HG03575 (cell line): ENCODE results near the gene ZC3H7A.
A peak's percentile ranks its signal among the peaks of the same experiment; 100 is the strongest.

Experiments used
- ATAC-seq: cut with Tn5 transposase; IDR thresholded peaks from one replicate; pipeline ENCODE4 v1.9.1; 2021; ENCODE audit not compliant: unreplicated experiment, insufficient number of reproducible peaks, low FRiP score; ENCODE audit errors: extremely low read depth

Gene ZC3H7A

DNA sequence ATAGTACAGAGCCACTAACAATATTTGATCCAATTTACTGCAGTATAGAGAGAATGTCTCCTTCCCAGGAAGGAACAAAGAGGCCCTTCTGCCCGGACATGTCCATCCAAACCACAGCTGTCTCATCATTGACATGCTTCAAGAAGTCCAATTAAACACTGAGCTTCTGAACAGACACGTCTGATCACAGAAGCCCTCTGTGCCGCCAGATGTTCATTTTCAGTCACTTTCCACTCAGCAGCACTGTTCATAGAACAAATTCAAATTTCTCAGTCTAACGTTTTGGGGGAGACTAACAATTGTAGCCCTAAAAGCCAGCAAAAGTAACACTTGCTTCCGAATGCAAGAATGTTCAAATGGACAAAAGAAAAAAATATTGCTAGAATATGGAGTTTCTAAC lies 15.3 kb downstream of the ZC3H7A start:
- ATAC-seq: no peak

DNA sequence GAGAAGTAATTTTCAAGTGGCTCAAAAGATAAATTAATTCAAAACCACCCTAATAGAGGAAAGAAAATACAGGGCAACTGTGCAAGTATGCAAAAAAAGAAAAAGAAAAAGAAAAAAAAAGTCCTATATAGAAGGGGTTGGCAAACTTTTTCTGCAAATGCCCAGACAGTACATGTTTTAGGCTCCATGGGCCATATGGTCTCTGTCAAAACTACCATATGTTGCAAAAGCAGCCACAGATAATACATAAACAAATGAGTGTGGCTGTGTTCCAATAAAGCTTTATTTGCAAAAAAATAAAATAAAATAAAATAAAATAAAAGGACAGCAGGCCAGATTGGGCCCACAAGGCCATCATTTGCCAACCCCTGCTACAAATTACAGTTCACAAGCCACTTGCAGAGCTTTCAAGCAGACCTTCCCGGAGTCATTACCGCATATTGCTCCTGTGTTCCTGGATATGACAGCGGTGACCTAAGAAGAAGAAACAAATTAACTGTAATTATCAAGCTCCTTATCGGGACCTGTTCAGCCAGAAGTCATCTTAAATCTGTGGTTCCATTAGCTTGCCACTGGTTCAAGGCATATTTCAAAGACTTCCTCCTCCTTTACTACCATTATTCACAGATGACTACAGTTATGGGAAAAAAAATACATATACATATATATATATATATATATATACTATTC lies 15.9 kb downstream of the ZC3H7A start:
- ATAC-seq: no peak

DNA sequence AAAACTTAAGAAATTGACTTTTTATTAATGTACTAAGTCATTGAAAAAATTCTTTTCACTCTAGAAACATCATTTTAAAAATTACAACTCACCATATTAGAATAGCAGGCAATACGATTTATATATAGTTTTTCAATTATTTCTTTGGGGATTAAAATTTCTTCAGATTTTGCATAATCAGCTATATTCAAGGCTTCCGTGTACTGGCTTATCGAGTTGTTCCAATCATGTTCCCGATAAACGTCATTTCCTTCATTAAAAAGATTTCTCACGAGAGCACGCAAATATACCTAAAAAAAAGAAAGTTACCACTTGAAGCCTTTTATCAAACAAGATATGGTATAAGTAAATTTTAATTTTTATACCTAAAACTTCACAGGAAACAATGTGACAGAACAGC lies 18.0 kb downstream of the ZC3H7A start:
- no peak for ATAC-seq

DNA sequence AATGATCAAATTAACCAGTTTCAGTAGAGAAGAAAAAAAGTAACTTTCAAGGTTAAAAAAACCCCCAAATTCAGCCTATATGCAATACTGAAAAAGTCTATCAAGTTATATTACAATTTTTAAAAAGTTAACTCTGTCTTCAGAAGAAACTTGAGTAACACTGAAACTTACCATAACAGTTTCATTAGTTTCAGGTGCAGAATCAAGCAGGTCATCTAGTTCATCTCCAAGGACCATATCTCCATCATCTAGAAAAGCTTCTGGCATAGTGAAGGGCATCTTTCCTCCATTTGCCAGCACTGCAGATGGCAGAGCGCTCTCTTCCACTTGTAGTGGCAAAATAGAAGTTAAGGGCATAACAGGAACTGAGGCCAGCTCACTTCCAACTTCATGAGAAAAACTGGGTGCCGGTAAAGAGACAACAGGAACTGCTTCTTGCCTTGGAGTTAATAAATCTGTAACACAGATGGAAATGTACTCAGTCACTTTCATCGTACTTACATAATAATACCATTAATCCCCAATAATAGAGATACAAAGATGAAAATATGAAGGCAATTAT lies 22.9 kb downstream of the ZC3H7A start:
- ATAC-seq: no peak

DNA sequence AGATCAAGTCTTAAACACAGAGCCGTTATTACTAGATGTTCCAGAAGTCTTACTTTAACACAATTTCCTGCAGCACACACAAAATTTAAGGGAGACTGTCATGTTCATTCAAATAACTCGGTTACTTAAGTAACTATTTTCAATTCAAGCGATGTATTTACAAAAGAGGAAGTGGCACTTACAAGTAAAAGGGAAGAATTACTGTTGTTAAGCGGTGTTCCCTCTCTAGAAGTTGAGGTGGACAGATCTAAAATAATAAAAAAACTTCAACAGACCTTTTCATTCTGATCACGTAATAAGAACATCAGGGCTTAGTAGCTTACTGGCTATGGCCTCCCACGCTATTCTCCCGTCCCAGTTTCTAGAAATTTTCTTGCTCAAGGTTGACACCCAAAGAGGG lies 28.2 kb downstream of the ZC3H7A start:
- ATAC-seq: peak; percentile 58

DNA sequence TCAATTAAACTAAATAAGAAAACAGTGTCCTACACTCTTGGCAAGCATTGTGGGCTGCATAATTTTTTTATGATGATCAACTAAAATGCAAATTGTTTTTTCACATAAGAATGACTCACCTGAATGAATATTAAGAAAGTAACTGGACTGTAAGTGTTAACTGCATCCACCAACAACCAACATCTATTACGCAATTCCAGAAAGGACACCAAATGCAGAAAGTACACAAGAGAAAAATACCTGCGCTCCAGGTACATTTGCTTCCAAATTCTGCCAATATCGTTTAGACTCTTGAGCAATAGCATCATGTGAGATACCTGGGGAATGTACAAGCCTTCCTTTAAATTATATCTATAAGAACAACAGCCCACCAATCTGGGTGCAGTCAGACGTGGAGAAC lies 34.6 kb downstream of the ZC3H7A start:
- ATAC-seq: no peak

DNA sequence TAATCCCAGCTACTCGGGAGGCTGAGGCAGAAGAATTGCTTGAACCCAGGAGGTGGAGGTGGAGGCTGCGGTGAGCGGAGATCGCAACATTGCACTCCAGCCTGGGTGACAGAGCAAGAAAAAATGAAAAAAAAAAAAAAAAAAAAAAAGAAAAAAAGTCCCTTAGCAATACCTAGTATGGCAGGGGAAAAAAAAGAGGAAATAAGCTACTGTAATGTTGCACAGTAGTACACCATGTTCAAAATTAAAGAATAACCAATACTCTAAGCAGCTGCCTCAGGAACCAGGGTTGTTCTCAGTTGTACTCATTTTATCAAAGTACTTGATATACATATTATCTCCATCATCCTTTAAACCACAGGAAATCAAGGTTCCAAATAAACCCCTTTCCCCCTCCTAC lies 37.1 kb downstream of the ZC3H7A start:
- no peak for ATAC-seq

DNA sequence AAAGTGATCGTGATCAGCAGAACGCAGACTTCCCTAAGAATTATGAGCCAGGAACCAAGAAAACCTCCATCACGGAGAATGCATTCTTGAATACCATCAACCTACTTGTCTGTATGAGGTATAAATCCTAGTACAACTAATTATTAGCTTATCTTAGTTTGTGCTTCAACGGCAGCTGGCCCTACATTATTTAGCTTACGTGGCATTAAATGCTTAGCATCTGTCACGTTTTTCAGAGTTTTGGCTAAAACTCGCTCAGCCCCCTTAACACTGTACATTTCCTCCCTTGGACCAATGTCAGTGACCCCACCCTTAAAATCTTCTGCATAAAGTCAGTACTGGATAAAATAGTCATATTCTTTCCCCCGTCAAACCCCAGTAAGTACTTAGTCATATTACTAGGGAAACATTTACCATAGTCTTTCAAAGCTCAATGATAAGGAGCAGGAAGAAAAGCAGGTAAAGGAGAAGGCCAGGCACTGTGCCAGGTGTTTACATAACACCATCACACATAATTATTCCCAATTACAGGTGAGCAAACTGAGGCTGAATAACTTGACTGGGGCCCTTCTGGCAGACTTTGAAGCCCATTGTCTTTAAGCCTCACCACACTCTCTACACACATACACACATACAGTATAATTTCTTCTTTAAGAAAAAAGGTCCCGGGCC lies 37.8 kb downstream of the ZC3H7A start:
- no peak for ATAC-seq

DNA sequence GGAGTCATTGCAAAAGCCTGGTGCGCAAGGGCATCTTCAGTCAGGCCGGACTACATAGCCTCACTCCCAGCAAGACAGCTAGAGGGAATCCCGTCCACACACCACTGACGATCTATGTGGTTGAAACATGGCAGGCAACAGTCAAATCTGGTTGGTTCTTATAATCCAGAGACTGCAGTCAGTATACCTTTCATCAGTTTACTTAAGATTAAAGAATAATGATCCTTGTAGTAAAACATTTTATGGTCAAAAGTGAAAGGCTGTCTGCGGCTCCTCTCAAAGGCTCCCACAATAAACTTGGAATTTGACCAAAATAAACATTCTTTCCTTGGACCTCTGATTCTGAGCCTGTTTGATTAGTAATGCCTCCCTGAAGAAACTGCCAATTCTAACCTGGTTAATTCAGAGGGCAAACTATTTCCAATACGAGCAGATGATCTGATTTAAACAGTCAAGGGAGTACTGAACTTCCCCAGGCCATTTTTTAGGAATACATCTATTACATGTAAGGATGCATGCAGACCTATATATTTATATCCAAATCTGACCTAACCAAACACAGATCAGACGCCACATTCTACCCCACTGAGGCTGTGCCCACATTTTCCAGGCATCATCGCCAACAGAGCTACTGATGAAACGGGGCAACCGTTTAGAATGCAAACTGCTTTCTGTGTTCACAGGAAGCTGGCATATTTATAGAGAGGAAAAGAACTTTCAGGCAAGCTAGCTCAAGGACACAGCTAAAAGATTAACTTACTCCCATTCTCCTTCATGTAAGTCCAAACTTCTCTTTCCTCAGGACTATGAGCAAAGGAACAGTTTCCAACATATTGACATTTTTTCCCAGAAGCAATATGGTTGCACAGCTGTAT lies 39.1 kb downstream of the ZC3H7A start:
- ATAC-seq: no peak

DNA sequence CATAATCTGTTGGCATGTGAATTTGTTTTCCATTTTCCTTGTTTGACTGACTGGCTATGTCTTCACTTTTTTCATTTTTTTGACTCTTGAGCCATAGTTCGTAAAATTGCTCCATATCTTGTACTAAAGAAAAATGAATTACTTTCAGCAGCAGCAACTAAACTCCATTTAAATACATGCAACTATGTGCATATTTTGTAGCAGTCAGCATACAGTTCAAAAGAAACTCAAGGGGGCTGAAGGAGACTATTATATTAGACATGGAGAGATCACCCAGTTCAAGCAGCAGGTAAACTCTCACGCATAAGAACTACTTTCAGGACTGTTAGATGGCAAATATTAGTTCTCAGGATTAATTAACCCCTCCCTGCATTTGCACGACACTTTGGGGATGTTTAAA lies 40.8 kb downstream of the ZC3H7A start:
- no peak for ATAC-seq

DNA sequence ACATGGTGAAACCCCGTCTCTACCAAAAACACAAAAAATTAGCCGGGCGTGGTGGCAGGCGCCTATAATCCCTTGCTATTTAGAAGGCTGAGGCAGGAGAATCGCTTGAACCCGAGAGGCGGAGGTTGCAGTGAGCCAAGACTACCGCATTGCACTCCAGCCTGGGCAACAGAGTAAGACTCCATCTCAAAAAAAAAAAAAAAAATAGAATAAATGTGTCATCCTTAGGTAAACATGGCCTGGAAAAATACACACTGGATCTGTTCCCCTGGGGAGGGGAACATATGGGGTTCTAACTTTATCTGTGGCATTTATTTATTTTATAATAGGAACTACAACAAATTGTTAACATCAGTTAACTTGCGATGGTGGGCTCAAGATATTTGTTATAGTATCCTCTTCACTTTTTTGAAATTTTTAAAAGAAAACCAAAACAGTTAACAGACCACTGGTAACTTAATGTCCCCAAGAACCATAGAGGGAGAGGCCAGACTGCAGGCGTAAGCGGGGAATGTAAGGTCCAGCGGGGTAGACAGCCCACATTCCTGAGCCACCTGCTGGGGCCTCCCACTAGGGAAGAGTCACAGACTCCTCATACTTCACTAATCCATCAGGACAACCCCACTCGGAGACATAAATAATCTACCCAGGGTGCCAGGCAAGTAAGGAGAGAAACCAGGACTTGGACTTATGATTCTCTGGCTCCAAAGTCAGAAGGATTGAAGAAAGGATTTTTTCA lies 41.9 kb downstream of the ZC3H7A start:
- no peak for ATAC-seq

DNA sequence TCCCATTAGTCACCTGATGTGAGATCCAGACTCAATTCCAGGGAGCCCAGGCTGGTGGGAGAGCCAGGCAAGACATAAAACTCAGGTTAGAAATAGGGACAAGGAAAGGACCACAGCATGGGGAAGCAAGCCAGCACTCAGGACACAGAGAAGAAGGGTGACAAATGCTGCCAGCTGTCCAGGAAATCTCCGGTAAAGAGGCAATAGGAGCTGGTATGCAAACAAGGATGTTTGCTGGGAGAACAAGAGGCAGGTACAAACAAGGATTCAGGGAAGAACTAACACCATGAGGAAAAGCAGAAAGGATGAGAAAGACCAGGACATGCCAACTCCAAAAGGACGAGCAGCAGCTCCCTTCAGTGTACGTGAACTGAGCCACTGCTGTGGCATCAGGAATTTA lies 44.2 kb downstream of the ZC3H7A start:
- no peak for ATAC-seq

DNA sequence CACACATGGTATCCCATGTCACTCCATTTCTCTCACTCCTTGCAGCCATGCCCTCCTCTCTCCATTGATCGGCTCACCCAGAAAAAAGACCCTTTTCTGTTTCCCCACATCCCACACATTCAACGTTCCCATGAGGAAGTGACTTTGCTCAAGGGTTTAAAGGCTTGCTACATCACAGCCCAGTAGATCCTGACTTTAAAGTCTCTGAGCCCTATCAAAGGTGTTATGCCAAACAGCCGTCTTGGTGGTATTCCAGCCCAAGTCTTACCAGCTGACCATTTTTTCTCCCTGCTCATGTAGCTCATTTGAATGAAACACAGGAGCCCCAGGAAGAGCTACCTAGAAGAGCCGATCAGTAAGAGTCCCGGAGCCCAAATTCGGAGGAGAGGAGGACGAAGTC lies 47.0 kb downstream of the ZC3H7A start:
- ATAC-seq: no peak

DNA sequence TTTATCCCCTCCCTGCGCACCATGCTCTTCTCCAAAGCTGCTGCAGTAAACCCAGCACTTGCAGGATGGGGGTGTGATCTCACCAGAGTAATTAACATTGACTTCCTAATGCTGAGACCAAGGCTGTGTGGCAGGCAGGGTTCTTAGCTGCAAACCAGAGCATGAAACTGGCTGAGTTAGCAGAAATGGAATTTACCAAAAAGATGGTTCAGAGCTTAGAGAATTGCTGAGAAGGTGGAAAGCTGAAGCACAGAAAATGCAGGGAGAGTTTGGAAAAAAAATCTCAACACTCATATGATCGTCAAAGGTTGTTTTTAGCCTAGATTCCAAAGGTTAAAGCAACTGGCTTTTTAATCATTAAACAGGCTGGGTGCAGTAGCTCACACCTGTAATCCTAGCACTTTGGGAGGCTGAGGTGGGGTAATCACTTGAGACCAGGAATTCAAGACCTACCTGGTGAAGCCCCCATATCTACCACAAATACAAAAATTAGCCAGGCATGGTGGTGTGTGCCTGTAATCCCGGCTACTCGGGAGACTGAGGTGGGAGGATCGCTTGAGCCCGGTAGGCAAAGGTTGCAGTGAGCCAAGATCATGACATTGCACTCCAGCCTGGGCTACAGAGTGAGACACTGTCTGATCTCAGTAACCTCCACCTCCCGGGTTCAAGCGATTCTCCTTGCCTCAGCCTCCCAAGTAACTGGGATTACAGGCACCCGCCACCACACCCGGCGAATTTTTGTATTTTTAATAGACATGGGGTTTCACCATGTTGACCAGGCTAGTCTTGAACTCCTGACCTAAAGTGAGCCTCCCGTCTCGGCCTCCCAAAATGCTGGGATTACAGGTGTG lies 48.4 kb downstream of the ZC3H7A start:
- no peak for ATAC-seq

DNA sequence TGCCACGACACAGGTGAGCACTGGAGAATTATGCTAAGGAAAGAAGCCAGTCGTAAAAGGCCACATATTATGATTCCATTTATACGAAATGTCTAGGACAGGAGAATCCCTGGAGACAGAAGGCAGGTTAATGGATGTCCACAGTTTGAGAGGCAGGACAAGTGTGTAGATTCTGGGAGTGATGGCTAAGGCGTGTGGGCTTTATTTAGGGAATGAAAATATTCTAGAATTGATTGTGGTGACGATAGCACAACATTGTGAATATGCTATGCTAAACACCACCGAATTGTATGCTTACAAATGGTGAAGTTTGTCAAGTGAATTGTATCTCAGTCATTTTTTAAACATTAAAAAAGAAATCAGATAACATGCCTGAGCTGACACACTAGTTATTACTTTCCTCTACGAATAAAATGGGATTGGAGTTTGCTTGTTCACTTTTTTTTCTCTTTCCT lies 49.1 kb downstream of the ZC3H7A start:
- no peak for ATAC-seq

DNA sequence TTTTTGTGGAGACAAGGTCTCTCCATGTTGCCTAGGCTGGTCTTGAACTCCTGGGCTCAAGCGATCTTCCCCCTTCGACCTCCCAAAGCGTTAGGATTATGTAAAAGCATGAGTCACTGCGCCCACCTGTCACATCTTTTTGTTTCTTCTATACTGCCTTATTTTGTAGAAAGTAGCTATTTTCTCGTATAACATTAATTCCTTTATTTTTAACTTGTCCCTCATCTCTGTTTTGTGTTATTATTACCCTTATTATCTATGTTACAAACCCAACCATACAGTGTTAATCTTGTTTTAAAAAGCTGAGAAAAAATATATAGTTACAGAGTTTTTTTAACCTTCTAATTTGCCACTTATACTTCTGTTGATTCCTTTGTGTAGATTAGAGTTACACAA lies 53.0 kb downstream of the ZC3H7A start:
- ATAC-seq: no peak

DNA sequence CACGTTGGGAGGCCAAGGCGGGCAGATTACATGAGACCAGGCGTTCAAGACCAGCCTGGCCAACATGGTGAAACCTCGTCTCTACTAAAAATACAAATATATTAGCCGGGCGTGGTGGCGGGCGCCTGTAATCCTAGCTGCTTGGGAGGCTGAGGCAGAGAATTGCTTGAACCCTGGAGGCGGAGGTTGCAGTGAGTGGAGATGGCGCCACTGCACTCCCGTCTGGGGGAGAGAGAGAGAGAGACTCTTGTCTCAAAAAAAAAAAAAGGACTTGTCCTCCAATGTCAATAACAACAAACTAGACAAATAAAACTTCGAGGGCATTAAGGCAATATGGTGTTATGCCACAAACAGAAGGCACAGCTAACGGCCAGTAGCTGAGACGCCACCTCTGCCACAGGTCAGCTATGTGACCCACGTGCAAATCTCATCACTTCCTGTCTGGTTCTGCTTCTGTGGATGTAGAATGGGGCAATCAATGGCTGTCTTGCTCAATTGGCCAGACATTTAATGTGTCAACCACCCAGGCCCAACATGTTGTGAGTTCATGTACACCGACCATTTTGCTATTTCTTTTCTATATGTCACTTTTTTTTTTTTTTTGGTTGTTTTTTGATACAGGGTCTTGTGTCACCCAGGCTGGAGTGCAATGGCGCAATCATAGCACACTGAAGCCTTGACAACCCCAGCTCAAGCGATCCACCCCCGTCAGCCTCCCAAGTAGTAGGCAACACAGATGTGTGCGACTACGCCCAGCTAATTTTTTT lies 53.6 kb downstream of the ZC3H7A start:
- ATAC-seq: no peak
